Heart right ventricle (tissue), 16 donors: Measurements from ENCODE around the gene TMEM186. TPM values are rescaled to one million over a fixed set of nuclear protein-coding genes. Genes with fewer than 3 reads are reported as not detected.

ENCODE experiments used
- ATAC-seq, 8 donors: fragments of 200-7000 bp; cut with Tn5 transposase; one replicate each; pipeline ENCODE4 v1.9.1; 2020; ENCODE audit warnings: mild to moderate bottlenecking in 8 of 8, moderate library complexity in 8 of 8, moderate number of reproducible peaks in 1 of 8
- DNase-seq, 2 donors: peaks; one replicate each; pipeline ENCODE4 v3.0.0-alpha.2; 2020
- H3K27ac ChIP-seq, 10 donors: fragments of 200-600 bp; sonication (generic) in 2 of 10; one replicate each; pipeline versions ENCODE4 v1.5.0 to v1.8.0; 2020 to 2022; ENCODE audit warnings: mild to moderate bottlenecking in 3 of 10
- H3K27me3 ChIP-seq, 7 donors: fragments of 200-600 bp; one replicate each; pipeline ENCODE4 v1.8.0; 2021 to 2022; ENCODE audit warnings: mild to moderate bottlenecking in 2 of 7
- H3K36me3 ChIP-seq, 9 donors: fragments of 200-600 bp; sonication (generic) in 1 of 9; one replicate each; pipeline versions ENCODE4 v1.5.0 to v1.8.0; 2020 to 2022; ENCODE audit warnings: mild to moderate bottlenecking in 2 of 9
- H3K4me1 ChIP-seq, 9 donors: fragments of 200-600 bp; sonication (generic) in 1 of 9; one replicate each; pipeline versions ENCODE4 v1.5.0 to v1.8.0; 2020 to 2022; ENCODE audit warnings: mild to moderate bottlenecking in 4 of 9
- H3K4me3 ChIP-seq, 10 donors: fragments of 200-600 bp; sonication (generic) in 2 of 10; one replicate each; pipeline versions ENCODE4 v1.5.0 to v1.8.0; 2020 to 2022; ENCODE audit warnings: mild to moderate bottlenecking in 7 of 10, moderate library complexity in 2 of 10
- H3K9me3 ChIP-seq, 11 donors: fragments of 200-600 bp in 10 of 11; sonication (generic) in 2 of 11; one replicate each; pipeline versions ENCODE4 v1.5.0 to v1.8.0; 2013 to 2022; ENCODE audit warnings: mild to moderate bottlenecking in 2 of 11, control low read depth in 1 of 11, moderate library complexity in 1 of 11
- CTCF ChIP-seq, 9 donors: fragments of 200-600 bp; sonication (generic) in 2 of 9; IDR thresholded peaks; one replicate each; pipeline versions ENCODE4 v1.5.0 to v1.8.0; 2021 to 2022; ENCODE audit warnings: antibody characterized with exemption in 9 of 9, mild to moderate bottlenecking in 5 of 9, moderate library complexity in 1 of 9
- WGBS, 2 donors: extraction: QIAGEN DNeasy Blood & Tissue Kit; methylation state at CpG; one replicate each; pipeline ENCODE4 v1.1.7; 2013; ENCODE audit warnings: inconsistent platforms in 1 of 2; 5-methylcytosine and 5-hydroxymethylcytosine counted together
- intact Hi-C, 10 donors: fragments of 100-400 bp; cut with DNase I; formaldehyde crosslinking; loops; one replicate each; pipeline versions ENCODE4 v1.11.1 to v1.14.2; 2022
- polyA plus RNA-seq, 2 donors: library from polyadenylated mRNA; stranded (reverse); fragments of 200-250 nt; gene quantifications; one replicate each; pipeline ENCODE4 v1.2.3, GENCODE V29; 2013
- total RNA-seq, 10 donors: library from RNA; stranded (reverse); fragmentation: NEBNext Ultra II Directional in 3 of 10; extraction: Animal tissue kit (Norgen Biotek cat#: 25700) in 3 of 10; gene quantifications; one replicate each; pipeline versions ENCODE4 v1.2.1 to v1.2.4, GENCODE V29; 2021 to 2023
- donor health status: Arrhythmogenic right ventricular cardiomyopathy.
- donor health status: ischemic (EF 13 %, LVEDD 7.1; RV severe dilation, severe dysfunction).
- donor health status: healthy with polysubstance abuse.
- donor health status: DM: no; HTN: yes; CAD: no.
- donor health status: DM: no; HTN: no; CAD: no.
- donor health status: ischemic (EF 25% LVEDD 6.9; RV normal size, moderate dysfunction).
- donor health status: ischemic (EF 25% LVEDD 5.7; RV mildly dilated, moderate dysfunction).
- donor health status: healthy.
- donor health status: DM: yes; HTN: yes; CAD: no.
- donor health status: Ischemic cardiomyopathy.
- donor health status: ischemic (EF 35%, LVEDD 5.7; RV mildly dilated, moderate dysfunction).
- donor health status: nonischemic (EF 11% LVEDD 7.7; RV severe dilation, severe dysfunction).
- donor health status: DM: yes; HTN: yes; CAD: no.
- donor health status: PGD.
- donor health status: ischemic (EF 29% LVEDD 5.4; RV normal size, mild dysfunction).
- donor health status: nonischemic (EF 23%, LVEDD 6.1; RV moderate dilation, normal function).

TMEM186 gene
- total and polyA plus RNA-seq, 12 donors: 7.5 to 15.1 (median 13.9) TPM

DNA sequence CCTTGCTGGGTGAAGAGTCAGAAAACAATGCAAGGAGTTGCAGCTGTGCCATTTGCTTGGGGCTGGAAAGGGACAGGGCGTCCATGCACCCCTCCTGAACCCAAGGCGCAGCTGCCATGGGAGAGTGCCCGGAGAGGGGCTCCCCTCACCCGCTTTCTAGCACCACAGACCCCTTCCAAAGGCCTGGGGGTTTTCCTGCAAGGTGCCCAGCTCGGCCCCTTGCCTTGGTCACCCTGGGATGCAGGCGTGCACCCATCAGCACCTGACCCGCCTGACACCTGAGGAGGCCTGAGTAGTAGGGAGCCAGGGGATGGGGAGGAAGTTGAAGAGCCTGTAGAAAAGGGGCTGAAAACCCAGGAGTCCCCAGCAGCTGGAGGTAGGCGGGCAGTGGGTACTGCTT, 30.3 kb downstream of the TMEM186 start:
- 95 to 98% methylated on average over 8 of the region's 8 CpGs for WGBS, 2 donors
- TF ChIP-seq CTCF (IDR thresholded peaks at IDR 0.05): no peak
- Histone ChIP-seq H3K27me3 (no peaks in the 10 kb centered on the region), H3K4me3 (no peak overlapping the region), H3K4me1 (no peaks in the 10 kb centered on the region), H3K36me3 (peaks cover 0 to 45% (median 4%) of the 10 kb centered on the region in 9 donors), H3K27ac (no peak overlapping the region), H3K9me3 (no peaks in the 10 kb centered on the region)
- DNase-seq (no peak), ATAC-seq (peak in 1 of 8 donors; percentile 44)
- intact Hi-C loops: no loop called here

DNA sequence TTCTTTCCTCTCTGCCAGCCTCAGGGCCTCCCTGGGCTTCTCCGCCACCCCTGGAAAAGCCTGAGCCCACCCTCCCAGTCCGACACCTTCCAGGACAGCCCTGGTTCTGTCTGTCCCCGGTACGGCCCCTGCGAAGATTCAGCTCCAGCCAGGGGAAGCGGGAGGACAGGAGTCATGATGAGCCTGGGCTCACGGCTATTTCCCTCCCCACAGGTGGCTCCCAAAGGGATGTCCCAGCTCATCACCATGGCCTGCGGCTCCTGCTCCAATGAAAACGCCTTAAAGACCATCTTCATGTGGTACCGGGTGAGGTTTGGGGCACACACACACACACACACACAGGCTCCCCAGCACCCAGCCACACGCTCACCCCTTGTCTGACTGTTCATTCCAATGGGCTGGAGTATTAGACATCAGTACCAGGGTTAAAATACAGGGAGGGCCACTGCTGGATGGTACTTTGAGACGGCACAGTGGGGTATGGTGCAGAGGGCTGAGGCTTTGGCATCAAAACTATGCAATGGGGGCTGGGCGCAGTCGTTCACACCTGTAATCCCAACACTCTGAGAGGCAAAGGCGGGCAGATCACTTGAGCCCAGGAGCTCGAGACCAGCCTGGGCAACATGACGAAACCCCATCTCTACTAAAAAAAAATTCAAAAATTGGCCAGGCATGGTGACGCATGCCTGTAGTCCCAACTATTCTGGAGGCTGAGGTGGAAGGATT, 32.8 kb downstream of the TMEM186 start:
- Histone ChIP-seq H3K4me3 (no peak overlapping the region), H3K36me3 (peaks cover 0 to 44% (median 4%) of the 10 kb centered on the region in 9 donors), H3K4me1 (no peaks in the 10 kb centered on the region), H3K9me3 (no peaks in the 10 kb centered on the region), H3K27ac (no peak overlapping the region), H3K27me3 (no peaks in the 10 kb centered on the region)
- no peak for TF ChIP-seq CTCF (IDR thresholded peaks at IDR 0.05)
- intact Hi-C loops: no loop called here
- ATAC-seq (no peak), DNase-seq (no peak)
- WGBS, 2 donors: 83 to 90% methylated on average over 18 of the region's 18 CpGs

- no peak for ATAC-seq
- H3K27ac ChIP-seq: no peak overlapping the region
- no peak for DNase-seq
- H3K4me3 ChIP-seq: no peak overlapping the region
- no peaks in the 10 kb centered on the region for H3K4me1 ChIP-seq
- intact Hi-C loops: no loop called here
- H3K9me3 ChIP-seq: no peaks in the 10 kb centered on the region
- H3K36me3 ChIP-seq: peaks cover 0 to 39% (median 4%) of the 10 kb centered on the region in 9 donors
- WGBS, 2 donors: 71 to 73% methylated on average over 10 of the region's 10 CpGs
- no peak for TF ChIP-seq CTCF (IDR thresholded peaks at IDR 0.05)
- H3K27me3 ChIP-seq: no peaks in the 10 kb centered on the region
Measured at GRCh38 chr16:8763899-8764298, 33.5 kb downstream of the TMEM186 start.

- Histone ChIP-seq H3K27me3 (no peaks in the 10 kb centered on the region), H3K27ac (no peak overlapping the region), H3K9me3 (no peaks in the 10 kb centered on the region), H3K4me1 (no peaks in the 10 kb centered on the region), H3K4me3 (no peak overlapping the region), H3K36me3 (peaks cover 0 to 34% (median 4%) of the 10 kb centered on the region in 9 donors)
- ATAC-seq: no peak
- TF ChIP-seq CTCF (IDR thresholded peaks at IDR 0.05): no peak
- WGBS, 2 donors: 95 to 99% methylated on average over 3 of the region's 3 CpGs
- DNase-seq: no peak
- intact Hi-C loops: no loop called here
Measured at GRCh38 chr16:8763083-8763482, 34.4 kb downstream of the TMEM186 start.
